Keratinocyte (primary cell): ENCODE data around the gene XIRP1.

Experiments used
- EZH2 ChIP-seq: IDR thresholded peaks from one replicate; pipeline ENCODE4 v1.6.1; 2012; ENCODE audit warnings: inconsistent platforms, mild to moderate bottlenecking, low read length, moderate library complexity
- TF ChIP-seq, protein P1 (sequence below), 3 experiments: IDR thresholded peaks in 1 of 3; conservative IDR thresholded peaks in 1 of 3; optimal IDR thresholded peaks in 1 of 3; 2 replicates in 2 of 3; 3 replicates in 1 of 3; pipeline versions ENCODE3 to v1.5.1; 2011; ENCODE audit warnings: low read length in 3 of 3, mild to moderate bottlenecking in 3 of 3, moderate library complexity in 2 of 3, control low read depth in 1 of 3, inconsistent platforms in 1 of 3; ENCODE audit not compliant: insufficient read depth in 2 of 3; ENCODE audit errors: extremely low read depth in 1 of 3

DNA sequence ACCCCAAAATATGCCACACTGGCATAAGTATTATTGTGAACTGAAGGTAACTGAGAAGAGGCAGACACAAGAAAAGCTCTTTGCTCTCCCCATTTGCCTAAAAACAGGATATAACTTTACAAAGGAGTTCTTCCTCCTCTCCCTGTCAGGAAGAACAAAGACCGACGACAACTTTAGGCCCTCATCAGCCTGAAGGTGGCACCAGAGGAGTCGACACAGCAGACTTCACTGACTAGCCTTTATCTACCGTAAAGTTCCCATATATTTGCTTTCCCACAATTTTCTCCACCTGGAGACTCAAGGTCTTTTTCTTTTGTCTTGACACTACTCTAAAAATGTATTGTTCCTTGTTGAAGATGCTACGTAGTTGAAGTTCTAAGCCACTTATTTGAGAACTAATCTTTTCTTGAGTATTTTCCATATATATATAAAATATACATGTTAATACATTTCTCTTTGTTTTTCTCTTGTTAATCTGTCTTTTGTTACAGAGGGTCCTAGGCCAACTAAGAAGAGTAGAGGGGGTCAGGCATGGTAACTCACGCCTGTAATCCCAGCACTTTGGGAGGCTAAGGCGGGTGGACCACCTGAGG lies 16.2 kb upstream of the XIRP1 start:
- TF ChIP-seq, protein P1, sequence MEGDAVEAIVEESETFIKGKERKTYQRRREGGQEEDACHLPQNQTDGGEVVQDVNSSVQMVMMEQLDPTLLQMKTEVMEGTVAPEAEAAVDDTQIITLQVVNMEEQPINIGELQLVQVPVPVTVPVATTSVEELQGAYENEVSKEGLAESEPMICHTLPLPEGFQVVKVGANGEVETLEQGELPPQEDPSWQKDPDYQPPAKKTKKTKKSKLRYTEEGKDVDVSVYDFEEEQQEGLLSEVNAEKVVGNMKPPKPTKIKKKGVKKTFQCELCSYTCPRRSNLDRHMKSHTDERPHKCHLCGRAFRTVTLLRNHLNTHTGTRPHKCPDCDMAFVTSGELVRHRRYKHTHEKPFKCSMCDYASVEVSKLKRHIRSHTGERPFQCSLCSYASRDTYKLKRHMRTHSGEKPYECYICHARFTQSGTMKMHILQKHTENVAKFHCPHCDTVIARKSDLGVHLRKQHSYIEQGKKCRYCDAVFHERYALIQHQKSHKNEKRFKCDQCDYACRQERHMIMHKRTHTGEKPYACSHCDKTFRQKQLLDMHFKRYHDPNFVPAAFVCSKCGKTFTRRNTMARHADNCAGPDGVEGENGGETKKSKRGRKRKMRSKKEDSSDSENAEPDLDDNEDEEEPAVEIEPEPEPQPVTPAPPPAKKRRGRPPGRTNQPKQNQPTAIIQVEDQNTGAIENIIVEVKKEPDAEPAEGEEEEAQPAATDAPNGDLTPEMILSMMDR (optimal IDR thresholded peaks at IDR 0.05 in 1 of 3, IDR thresholded peaks at IDR 0.05 in 1 of 3, conservative IDR thresholded peaks at IDR 0.05 in 1 of 3; ENCODE audit: extremely low read depth in 1 of 3, insufficient read depth in 2 of 3, low read length in 3 of 3), result peak; percentile 63 to 83 (median 73)
- no peak for TF ChIP-seq EZH2
